GM21717 (cell line): ENCODE data around the gene LARGE1.

Source experiments
- ATAC-seq: cut with Tn5 transposase; IDR thresholded peaks from one replicate; pipeline ENCODE4 v1.9.1; 2021; ENCODE audit warnings: mild to moderate bottlenecking, moderate library complexity; ENCODE audit not compliant: unreplicated experiment

Gene LARGE1

DNA sequence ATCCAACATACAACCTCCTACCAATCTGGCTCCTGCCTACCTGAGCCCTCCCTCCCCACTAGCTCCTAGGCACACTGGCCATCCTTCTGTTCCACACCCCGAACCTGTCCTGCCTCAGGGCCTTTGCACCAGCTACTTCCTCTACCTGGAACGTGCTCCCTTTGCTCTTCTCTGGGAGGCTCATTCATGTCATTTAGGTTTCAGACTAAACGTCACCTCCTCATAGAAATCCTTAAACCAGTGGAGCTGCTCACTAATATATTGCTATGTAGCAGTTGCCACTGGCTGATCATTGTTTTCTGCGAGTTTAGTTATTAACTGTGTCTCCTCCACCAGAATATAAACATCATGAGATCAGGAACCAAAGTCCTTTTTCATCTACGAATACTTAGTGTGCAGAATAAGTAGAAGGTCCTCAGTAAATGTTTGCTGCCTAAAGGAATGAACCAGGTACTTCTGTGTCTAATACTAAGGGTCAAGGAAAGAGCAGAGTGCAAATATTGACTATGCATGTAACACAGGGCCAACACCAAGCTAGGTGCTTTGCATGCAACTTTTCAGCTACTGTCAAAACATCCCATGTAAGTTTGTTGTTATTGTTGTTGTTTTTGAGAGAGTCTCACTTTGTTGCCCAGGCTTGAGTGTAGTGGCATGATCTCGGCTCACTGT is 584.5 kb downstream of the LARGE1 start:
- no peak for ATAC-seq

DNA sequence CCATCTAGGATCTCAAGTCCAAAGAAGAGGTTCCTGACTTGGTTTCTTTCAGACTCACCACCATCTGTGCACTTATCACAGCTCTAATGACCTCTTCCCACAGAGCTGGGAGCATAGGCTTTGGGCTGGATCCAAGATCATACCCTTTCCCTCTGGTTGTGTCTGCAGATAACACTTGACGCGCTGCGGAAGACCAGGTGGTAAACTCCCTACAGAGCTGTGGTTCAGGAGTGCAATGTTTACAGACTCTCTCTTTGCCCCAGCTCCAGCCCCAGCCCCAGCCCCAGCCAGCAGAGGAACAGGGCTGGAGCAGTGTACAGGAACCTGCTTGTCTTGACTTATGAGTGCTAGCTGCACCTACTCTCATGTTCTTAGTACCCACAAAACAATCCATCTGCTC is 587.7 kb downstream of the LARGE1 start:
- ATAC-seq = no peak

DNA sequence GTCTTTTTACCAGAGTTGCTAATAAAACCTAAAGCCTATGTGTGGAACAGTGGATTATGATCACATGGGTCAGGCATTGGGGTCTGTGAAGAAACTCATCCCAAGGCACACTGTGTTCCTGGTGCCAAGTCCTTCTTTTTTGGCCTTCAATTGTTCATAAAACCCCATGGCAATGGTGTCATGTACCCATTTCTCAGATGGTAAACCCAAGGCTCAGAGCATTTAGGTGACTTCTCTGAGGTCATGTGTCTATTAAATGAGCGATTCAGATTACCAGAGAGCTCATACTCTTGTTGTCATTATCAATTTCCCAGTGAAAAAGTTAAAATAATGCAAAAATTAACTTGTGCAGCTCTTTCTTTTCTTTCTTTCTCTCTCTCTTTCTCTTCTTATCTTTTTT is 589.3 kb downstream of the LARGE1 start:
- no peak for ATAC-seq

DNA sequence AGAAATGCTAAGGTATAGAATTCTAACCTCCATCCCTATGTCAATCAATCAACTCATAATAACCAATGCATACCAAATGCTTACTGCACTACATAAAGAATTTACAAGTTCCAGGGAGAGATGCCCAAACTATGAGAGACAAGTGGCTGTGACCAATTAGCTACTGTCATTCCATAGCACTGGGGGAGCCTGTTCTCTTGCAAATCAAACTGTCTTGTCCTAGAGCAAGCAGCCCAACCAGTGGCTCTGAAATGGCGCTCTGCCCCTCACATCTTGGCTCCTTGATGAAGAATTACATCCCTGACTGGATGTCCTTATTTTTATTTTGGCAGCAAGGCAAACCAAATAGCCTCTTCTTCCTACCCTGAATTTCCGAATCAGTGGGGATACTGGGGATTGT is 589.7 kb downstream of the LARGE1 start:
- ATAC-seq = no peak

DNA sequence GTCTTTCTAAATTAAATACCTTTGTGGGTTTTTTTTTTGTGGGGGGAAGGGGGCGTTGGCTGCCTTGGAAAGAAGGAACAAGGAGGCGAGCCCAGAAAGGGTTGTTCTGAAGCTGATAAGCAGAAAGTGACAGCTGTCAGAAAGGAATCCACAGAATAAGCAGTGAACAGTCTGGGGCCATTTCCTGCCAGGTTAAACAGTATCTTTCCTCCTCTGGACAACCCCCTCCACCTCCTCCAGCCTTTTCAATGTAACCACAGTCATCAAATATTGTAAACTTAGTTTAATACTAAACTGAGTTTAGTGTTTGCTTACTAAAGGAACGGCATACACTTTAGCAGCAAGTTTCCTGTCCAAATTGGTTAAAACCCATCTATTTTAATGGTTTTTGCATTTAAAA is 590.9 kb downstream of the LARGE1 start:
- ATAC-seq = no peak

DNA sequence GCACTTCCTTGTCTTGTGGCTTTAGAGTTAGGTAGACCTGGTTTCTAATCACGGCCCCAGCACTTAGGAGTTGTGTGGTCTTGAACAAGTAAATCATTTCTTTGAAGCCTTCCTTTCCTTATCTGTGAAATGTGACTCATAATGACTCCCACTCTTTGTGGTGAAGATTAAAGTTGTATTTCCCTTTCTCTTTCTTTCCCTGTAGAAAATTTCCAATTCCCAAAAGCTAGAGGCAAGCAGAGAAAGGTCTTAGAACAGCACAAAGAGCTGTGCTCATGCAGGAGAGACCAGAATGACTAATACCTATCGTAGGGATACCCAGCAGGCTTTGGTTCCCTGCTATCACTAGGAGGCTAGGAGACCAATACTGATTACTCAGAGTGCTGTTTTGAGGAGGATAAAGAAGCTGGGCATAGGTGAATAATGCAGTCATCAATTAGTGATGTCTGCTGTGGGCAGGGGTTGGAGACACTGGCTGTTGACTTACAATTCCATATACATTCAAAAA is 591.4 kb downstream of the LARGE1 start:
- ATAC-seq = no peak

DNA sequence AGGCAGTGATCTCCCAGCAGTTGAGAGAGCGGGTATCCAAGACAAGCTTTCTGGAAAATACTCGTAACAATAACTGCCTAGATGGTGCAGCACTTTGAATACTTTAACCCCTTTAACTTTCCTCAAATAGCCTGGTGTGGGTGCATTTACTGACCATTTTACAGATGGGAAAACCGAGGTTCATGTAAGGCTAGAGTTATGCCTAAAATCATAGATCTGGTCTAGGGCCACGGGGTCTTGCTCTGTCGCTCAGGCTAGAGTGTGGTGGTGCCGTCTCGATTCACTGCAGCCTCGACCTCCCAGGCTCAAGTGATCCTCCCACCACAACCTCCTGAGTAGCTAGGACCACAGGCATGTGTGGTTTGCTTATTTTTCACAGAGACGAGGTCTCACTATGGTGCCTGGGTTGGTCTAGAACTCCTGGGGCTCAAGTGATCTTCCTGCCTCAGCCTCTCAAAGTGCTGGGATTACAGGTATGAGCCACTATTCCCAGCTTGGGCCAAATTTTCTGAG is 592.9 kb downstream of the LARGE1 start:
- no peak for ATAC-seq

DNA sequence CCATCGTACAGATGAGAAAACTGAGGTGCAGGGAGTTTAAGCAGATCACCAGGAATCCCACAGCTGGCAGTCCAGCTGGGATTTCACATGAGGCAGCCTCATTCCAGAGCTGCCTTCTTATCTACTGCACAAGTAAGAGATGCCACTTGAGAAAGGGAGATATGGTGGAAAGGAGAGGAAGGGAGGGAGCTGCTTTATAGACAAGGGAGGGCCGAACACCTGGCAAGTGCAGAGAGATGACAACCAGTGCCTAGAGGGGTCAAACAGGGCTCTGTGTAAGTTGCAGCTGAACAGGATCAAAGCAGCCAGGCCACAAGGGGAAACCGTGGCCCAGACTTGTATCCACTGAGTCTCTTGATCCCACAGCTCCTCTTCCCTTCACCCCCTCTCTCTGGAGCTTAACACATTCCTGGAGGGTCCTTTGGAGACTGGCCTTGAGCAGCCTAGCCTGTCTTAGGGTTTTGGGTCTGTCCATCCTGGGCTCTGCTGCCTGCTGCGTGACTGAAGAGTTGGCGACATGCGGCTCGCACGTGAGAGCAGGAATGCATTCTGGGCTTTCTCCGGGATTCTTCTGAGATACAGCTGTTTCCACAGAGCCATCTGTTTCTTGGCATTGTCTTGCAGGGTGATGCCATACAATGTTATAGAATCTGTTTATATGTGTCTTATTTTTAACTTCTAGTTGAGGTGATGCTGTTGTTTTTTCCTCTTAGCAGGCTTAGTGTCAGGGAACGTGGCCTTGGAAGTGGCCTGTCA is 593.6 kb downstream of the LARGE1 start:
- no peak for ATAC-seq

DNA sequence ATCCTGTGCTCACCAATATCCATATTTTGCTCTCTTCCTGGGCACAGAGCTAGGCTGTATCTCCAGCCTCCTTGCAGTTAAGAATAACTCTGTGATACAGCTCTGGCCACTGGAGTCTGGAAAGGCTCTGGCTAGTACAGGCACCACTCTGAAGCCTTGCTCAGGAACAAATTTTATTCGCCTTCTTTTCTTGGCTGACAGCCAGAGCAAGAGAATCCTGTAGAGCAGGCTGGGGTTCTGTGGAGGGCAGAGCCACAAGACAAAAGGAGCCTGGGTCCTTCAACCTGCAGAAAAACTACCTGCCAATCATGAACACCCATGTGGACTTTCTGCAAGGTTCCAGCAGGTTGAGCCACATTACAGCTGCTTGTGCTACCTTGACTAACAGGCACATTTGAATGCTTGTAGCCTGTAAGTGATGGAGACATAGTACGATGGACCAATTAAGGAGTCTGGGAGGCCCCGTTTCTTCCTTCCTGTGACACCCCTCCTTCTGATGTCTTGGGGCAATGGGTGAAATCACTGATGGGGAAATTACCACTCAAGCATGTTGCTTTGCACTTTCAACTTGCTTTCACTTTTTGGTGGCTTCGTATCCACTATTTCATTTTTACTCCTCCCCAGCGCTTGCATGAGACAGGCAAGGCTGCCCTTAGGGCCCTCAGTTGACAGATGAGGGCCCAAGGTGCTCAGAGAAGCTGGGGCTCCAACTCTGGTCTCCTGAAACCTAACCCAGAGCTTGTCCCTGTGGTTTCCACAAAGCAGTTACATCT is 594.9 kb downstream of the LARGE1 start:
- no peak for ATAC-seq

DNA sequence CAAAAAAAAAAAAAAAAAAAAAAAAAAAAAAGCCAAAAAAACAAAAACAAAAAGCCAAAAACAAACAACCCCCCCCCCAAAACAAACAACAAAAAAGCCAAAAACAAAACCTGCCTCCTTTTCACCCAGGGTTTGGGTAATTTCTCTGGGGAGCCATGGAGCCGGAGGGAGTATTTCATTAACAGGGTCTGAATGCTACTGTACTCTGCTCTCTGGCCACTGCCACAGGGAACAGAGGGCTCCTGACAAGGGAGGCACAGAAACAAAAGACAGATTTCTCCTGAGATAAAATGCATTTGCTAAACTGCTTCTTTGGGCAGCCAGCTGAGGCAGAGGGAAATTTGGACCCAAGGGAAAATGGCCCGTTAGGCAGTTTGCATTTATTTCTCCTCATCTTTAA is 596.0 kb downstream of the LARGE1 start:
- no peak for ATAC-seq

DNA sequence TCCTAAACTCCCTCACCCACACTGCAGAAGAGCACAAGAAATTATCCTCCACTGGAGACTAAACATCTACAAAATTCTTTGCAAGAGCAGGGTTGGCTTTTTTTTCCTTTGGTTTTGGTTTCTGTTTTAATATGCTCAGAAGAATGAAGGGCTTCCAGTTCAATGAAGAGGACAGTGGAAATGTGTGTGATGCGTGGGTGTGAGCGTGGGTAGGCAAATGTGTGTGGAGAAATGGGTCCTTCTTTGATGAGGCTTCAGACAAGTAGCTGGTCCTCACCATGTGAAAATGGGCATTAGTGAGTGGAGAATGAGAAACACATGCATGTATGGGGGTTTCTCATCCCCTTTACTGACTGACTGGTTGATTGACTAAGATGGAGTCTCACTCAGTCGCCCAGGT is 598.8 kb downstream of the LARGE1 start:
- peak; percentile 31 for ATAC-seq

DNA sequence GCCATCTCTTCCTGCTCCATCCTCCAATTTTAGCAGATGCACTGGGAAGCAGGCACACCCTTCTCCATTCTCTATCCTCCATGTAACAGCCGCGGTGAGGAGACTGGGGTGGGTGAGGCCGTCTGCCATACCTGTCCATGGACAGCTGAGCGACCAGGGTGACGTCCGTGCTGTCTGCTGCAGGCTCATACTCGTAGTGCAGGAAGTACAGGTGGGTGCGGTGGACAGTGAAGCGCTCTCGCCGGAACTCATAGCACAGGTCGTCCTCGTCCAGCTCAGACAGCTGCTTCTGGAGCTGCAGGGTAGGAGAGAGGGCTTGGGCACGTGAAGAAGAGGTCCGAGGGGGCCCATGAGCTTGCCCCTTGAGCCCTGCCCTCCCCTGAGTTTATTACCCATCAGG is 604.3 kb downstream of the LARGE1 start:
- ATAC-seq = no peak

DNA sequence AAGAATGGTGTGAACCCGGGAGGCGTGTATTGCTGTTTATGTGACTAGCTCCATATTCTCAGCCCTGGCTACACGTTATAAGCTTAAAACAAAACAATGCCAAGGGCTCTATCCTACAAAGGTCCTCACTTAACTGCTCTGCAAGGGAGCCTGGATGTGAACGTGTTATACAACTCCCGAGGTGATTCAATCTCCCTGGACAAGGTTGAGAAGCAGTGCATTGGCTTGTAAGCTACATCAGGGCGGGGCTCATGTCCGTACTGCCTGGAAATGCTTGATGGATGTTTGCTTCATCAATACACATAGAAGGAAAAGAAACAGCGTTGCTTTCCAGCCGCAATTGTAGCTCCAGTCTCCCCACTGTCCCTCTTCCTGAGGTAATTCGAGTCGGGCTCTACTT is 605.2 kb downstream of the LARGE1 start:
- no peak for ATAC-seq

DNA sequence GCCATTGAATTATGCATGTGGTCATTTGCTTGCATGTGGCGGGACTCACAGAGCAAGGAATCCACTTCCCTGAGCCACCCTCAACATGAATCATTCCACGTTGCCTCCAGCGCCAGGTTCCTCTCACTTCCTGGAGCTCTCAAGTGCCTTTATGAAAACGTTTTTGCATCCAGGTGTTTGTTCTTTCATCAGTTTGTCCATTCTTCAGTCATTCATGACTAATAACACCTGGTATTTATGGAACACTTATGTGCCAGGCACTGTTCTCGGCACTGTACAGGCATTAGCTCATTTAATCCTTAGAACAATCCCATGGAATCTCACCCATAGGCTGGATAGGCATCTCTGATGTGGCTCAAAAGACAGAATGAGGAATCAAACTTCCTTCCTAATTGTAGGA is 606.0 kb downstream of the LARGE1 start:
- ATAC-seq = no peak

DNA sequence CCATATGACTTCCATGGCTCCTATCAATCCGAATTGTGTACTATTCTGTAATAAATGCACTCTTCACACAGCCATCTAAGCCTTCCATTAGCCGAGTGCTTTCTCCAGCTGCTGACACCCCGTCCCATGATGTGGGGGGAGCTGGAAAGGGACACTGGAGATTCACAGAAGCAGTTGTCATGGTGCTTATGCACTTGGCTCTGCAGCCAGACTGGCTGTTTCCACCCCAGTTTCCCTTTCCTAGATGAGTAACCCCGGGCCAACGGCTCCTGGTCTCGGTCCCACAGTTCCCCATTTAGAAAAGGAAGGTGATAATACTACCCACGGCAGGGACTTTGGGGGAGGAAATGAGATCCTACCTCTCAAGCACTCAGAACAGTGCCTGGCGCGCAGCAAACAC is 617.2 kb downstream of the LARGE1 start:
- ATAC-seq = no peak

DNA sequence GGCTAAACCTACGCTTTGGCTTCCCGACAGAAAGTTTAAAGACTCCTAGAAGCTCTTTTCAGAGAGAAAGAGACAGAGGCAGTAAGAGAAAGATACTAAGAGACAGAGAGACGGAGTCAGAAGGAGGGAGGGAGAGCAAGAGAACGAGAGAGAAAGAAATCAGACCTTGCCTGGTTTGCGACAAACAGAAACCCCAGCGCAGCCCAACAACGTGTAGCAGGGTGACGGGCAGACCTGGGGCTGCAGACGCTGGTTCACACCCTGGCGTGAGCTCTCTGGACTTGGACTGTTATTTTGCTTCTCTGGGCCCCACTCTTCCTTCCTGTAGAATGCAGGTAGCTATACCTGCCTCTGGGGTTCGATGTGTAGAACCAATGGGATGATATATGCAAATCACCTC is 617.7 kb downstream of the LARGE1 start:
- ATAC-seq = no peak

DNA sequence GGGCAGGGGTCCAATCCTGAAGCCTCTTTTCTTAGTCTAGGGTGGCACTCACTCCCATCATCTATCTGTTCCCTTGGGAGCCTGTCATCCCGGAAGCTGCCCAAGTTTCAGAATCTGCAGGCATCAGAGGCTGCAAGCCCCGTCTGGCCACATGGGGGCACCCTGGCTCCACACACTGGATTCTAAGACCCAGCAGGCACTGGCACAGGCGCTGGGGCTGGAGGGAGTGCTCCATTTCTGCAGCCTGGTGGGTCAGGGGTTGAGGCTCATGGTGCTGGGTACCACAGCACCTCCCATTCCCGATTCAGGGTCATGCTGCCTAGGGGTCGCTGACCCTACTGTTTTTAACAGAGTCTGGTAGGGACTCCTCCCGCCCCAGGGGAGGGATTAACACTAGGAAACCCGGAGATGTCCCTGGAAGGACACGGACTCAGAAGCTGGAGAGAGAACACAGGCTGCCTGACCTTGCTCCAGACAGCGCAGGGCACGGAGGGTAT is 618.2 kb downstream of the LARGE1 start:
- no peak for ATAC-seq

DNA sequence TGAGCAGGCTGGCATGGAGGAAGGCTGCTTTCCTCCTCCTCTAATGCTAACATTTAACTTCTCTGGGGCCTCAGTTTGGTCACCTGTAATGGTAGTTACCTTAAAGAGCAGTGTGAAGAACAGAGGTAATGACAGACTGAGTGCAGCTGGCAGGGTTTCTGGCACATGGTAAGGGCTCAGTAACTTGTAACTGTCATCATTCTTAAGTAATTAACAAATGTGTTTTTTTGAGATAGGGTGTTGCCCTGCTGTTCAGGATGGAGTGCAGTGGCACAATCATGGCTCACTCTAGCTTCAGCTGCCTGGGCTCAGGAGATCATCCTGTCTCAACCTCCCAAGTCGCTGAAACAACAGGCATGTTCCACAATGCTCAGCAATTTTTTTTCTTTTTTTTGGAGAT is 620.1 kb downstream of the LARGE1 start:
- ATAC-seq = peak; percentile 9

DNA sequence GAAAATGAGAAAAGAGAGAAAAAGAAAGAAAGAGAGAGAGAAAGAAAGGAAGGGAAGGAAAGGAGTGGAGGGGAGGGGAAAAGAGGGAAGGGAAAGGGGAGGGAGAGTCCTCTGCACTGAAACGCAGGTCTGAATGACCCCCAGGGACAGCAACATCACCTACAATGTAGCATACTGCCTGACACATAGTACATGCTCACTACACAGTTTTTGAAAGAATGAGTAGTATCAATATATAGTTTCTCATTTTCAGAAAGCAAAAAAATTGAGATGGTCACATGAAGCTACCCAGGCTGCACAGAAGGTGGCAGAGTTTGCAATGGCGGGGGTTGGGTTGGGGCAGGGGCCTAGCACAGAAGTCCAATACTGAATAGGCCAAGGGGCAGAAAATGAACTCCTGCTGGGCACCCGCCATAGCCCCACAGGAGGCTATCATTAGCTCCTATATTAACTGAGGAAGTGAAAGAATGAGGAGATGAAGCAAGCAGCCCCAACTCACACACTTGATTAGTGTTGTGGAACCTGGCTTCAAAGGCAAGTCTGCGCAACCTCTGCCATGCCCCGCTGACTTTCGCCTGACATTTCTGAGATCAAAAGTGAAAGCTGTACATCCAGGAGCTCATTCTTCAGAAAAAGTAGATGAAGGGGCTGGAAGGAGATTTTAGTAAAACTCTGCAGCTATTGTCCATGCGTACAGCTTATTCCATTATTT is 620.9 kb downstream of the LARGE1 start:
- ATAC-seq = peak; percentile 85

DNA sequence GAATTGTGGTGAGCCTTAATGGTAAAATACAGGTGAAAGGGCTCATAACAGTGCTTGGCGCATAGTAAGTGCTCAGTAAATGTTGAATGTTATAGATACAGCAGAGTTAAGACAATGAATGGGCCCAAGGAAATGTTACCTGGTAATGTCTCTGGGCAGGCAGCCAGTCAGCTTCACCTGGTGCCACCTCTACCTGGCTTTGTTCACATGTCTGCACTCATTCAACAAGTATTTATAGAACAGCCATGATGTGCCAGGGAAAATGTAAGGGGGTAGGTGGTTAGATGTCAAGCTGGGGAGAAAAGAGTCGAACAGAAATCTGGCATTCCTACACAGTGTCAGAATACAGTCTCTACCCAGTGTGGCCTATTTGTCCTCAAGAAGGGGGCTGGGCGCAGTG is 623.3 kb downstream of the LARGE1 start:
- no peak for ATAC-seq

DNA sequence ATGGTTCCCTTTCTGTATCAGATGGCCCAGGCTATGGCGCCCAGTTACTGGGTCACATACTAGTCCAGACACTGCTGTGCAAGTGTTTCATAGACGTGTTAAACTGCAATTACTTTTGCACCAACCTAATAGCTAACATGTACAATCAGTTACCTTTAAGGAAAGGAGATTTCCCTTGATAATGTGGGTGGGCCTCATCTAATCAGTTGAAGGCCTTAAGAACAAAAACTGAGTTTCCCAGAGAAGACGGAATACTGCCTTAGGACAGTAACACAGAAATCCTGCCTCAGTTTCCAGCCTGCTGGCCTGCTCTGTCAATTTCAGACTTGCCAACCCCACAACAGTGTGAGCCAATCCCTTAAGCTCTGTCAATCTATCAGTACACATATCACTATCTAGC is 632.2 kb downstream of the LARGE1 start:
- ATAC-seq = no peak
